Activated T-cell treated with anti-CD3 and anti-CD28 coated beads, Interleukin-2, amount 50 U/mL, for 1 hour (primary cell): ENCODE measurements around the gene TAOK1.
"Not testable (repeated sequence)": the region's sequence is repeated elsewhere in the genome, so short reads cannot be mapped to it uniquely, and the experiment has no call there.

Experiments
- DNase-seq: peaks from one replicate; pipeline ENCODE4 v3.0.0-alpha.2; 2020

Gene TAOK1

DNA sequence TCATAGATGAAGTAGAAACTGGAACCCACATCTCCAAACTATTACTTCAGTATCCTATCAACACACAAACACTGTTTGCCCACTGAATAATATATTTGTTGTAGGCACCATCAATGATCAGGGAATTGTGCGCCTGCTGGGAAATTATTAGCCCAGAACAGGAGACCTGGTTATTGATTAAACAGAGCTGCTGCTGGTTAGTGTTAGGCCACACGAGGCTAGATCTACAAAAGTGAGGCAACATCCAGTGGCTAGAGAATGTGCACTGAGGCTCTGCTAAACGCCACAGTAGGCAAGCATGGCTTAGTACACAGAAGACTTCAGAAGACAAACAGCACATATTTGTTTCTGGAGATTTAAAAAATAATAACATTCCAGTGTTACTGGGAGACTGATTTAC lies 165.7 kb downstream of the TAOK1 start:
- DNase-seq = no peak

DNA sequence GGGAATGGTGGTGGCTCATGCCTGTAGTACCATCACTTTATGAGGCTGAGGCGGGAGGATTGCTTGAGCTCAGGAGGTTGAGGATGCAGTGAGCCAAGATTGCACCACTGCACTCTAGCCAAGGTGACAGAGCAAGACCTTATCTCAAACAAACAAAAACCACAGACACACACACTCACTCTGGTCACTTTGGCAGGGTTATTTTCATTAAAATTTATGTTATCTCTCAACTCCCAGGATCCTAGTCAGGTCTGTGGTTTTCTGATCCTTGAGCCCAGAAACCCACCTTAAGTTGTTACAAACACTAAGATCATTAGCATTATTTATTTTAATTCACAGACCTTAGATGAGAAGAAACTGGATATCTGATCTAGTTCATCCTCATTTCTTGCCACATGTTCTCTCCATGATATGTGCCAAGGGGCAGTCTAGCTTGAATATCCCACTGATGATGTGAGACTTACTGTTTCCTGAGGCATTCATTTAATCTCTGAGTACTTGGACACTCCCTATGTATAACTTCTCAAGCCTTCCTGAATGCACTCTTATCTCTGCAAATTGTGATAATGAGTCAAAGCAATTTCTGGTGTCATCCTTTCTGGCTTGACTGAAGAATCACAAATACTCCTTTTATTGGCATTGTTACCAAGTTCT lies 167.0 kb downstream of the TAOK1 start:
- DNase-seq = no peak

DNA sequence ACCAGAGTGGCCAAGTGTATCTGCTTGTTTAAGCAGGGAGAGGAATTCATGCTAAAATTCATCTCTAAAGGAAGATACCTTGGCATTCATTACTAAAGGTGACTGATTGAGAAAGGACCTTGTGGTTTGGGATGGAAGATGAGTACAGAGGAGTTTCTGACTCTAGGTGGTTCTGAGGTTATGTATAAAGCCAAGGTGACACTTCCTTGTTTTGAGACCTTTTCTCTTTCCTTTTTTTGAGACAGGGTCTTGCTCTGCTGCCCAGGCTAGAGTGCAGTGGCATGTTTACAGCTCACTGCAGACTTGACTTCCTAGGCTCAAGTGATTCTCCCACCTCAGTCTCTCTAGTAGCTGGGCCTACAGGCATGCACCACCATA lies 167.6 kb downstream of the TAOK1 start:
- DNase-seq = no peak

DNA sequence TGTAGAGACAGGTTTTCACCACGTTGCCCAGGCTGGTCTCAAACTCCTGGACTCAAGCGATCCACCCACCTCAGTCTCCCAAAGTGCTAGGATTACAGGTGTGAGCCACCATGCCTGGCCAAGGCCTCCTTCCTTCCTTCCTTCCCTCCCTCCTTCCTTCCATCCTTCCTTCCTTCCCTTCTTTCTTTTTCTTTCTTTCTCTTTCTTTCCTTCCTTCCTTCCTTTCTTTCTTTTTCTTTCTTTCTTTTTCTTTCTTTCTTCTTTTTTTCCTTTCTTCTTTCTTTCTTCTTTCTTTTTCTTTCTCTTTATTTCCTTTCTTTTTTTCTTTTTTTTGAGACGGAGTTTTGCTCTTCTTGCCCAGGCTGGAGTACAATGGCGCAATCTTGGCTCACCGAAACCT lies 168.0 kb downstream of the TAOK1 start:
- not testable (repeated sequence) for DNase-seq

DNA sequence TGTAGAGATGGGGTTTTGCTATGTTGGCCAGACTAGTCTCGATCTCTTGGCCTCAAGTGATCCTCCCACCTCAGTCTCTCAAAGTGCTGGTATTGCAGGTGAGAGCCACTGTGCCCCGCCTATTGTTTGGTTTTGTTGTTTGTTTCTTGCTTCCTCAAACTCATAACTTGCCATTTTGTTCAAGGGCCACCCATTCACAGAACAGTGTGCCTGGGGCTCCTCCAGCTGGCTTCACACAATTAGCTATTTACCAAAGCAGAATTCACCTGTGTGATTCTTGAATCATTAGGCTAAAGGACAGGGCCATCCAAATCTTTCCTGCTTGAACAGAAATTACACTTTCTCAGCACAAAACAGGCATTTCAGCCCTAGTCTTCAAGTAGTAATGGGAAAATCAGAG lies 169.5 kb downstream of the TAOK1 start:
- DNase-seq = no peak

DNA sequence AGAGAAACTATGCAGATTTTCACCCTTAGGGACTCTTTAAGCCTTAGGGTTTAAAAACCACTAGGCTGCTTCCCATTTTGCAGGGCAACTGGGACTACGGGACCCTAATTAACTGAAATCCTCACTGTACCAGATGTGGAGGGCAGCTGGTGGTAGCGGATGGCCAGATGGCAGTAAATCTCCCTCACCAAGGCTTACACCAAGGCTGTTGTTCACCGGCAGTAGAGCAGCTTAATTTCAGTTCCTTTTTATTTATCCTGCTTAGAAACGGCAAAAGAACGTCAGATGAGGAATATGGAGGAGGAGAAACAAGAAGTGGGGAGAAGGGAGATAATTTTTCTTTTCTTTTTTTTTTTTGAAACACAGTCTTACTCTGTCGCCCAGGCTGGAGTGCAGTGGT lies 170.2 kb downstream of the TAOK1 start:
- DNase-seq = no peak

DNA sequence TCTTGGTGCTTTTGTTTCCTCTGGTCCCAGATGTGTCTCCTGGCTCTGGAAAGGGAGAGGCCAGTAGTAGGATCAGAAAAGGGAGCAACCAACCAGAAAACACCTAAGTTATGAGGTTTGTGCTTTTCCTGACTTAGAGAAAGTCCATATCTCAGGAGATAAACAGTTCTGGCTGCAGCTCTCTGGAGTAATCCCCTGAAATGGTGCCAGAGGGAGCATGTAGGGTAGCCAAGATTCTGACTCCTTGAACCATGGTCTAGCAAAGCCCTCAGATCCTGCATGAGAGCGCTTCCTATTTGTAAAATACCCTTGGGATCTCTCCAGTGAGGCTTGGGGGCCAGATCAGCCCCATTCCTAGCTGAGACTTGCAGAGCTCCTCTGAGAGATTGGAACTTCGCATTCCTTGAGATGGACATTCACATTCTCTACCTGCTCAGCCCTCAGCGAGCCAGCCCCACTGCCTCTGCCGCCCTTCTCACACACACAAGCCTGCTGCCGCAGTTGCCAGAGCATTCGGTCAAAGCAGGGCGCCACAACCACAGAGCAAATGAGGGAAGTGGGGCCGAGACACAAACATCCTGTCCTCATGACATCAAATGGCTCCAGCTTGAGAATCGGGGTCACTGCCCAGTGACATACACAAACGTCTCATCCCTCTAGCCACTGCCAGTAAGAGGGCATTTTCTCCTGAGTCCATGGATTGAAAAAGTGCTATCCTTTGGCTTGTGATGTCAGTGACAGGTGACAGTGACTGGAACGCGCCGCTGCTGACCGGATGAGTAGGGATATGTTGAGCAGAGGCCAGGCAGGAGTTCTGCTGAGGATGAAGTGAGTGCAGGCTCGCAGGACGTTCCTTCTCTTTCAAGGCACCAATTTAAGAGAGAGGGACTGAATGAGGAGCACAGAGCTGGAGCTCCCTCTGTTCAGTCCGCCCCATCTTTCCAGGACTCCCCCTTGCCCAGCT lies 171.7 kb downstream of the TAOK1 start:
- DNase-seq = no peak

DNA sequence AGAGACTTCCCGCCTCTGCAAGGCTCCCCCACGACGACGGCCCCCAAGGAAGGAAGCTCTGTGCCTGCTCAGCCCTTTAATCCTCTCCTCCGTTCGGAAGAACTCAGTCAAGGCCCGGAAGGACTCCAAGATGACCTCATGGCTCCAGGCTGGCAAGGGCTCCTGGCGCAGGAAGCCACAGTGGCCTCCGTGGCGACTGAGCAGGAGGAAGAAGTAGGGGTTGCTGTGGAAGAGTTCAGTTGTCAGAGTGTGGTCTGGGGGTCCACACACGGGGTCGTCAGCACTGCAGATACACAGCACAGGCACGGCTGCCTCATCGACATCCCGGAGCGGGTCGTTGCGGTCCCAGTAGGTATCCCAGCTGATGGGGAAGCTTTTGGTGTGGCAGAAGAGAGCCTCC lies 172.5 kb downstream of the TAOK1 start:
- DNase-seq = no peak

DNA sequence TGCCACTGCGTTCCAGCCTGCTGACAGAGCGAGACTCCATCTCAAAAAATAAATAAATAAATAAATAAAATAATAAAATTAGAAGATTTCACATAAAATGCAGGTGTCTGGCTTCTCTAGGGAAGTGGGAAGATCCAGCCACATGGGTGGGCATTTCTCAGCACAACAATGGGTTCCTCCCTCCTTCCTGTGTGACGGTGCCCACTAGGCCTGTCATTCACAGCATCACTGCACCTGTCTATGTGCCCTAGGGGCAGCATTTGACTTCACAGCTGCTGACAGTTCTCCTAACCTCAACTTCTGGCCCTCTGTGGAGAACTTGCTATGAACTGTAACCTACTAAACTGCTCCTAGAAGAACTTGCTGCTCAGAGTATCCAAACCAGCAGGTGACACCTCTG lies 173.7 kb downstream of the TAOK1 start:
- DNase-seq = no peak

DNA sequence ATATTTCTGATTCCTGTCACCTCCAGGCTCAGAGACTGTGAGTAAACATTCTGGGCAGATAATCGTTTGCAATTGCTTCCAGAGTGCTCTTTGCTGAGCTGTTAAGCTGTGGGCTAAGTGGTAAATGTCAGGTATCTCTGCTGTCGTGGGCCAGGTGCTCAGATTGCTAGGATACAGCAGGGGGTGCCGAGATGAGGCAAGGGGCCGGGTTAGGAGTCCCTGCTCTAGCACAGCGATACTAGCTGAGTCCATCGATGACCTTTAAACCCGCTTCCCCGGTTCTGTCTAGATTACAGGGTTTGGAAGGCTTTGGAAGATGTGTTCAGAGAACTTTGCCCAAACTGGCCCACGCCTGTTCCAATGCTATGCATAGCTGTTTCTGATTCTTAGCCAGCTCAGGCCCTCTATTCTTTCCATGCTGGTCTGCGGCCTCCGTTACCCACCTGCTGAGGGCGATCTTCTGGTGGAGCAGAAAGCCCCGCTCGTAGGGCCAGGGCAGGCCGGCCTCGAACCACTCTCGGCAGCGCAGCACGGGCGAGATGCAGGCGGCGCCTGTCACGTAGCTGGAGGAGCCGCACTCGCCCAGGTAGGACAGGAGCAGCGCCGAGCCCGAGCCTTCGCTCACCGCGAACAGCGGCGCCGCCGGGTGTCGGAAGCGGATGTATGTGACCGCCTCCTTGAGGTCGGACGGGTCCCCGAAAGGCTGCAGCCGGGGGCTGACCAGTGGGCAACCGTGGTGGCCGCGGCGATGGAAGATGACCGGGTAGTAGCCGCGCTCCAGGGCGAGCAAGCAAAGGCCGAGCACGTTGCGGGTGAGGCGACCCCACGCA lies 175.7 kb downstream of the TAOK1 start:
- peak; percentile 69 for DNase-seq

DNA sequence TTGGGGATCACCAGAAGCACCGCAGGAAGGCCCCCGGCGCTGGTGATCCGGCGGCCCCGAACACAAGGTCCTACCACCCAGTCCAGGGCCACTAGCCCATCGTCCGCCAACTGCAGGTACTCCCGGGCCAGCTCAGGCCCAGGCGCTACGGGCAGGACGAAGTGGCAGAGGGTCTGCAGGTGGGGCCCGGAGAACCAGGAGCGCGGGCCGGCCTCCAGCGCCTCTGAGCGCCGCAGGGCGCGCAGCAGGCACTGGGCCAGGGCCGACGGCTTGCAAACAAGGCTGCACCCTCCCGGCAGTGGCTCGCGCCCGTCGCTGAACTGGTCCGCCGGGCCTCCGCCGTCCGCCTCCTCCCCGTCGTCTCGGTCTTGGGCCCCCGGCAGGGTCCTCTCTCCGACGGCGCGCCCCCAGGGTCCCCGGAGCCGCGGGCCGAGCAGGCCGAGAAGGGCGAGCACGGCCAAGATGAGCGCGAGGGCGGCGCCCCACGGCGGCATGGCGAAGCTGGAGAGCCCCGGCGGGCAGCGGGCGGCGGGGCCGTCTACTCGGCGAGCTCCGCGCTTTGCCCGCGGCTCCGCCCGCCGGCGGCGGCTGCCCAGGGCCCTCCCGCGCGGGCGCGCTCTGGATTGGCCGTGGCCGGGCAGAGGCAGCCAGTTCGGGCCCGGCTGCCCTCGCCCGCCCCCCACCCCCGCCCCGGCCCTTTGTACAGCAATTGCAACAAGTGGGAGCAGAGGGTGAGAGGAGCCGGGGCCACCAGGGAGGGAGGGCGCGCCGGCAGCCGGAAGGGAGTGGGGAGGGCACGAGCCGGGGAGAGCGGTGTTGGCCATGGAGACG lies 176.5 kb downstream of the TAOK1 start, which contains the start of gene ABHD15:
ABHD15 (minus strand) TSS at position 565 of the 831 bp plus-strand sequence; CDS start at position 494, 71 bp downstream.
- DNase-seq = peak; percentile 76

DNA sequence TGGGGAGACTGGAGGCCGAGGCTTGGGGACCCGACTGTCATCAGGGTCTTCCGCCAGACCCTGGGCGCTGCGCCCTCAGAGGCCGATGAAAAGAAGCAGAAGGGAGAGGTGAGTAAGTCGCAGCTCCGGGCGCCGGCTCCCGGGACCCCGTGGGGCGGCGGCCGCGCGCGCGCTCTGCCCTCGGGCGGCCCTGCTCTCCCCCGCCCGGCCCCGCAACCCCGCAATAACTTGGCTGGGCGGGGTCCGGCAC lies 177.1 kb downstream of the TAOK1 start:
- no peak for DNase-seq

DNA sequence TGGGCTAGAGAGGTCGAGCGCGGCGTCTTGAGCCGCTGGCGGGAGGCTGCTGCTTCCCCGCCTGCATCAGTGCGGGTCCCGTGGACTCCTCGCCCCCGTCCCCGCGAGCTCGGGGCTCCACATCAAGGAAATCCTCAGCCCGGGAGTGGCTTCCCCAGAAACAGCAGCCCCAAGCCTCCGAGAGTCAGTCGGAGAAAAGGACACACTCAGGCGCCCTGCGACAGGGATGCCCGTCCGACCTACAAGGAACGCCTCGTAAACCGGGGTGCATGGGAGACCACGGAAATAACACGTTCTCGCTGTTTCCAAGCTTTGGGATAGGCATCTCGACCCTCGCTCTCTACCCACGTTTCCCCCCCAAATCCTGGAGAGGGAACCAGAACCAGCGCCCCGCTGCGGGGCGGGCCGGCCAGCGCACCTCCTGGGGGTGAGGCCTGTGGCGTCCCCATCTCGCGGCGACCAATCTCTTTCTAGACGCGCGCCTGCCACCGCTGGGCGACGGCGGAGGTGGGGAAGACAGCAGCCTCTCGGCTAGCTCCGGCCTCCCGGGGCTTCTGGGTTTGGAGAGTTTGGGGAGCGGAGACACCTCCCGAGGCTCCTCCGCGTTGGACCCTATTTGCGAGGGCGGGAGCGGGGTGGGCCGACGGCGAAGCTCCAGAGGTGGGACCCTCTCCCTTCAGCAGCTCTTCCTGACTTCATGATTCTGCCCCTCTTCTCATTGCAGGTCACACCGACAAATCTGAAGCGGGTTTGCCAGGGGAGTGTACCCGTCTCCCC lies 177.6 kb downstream of the TAOK1 start:
- peak; percentile 78 for DNase-seq

DNA sequence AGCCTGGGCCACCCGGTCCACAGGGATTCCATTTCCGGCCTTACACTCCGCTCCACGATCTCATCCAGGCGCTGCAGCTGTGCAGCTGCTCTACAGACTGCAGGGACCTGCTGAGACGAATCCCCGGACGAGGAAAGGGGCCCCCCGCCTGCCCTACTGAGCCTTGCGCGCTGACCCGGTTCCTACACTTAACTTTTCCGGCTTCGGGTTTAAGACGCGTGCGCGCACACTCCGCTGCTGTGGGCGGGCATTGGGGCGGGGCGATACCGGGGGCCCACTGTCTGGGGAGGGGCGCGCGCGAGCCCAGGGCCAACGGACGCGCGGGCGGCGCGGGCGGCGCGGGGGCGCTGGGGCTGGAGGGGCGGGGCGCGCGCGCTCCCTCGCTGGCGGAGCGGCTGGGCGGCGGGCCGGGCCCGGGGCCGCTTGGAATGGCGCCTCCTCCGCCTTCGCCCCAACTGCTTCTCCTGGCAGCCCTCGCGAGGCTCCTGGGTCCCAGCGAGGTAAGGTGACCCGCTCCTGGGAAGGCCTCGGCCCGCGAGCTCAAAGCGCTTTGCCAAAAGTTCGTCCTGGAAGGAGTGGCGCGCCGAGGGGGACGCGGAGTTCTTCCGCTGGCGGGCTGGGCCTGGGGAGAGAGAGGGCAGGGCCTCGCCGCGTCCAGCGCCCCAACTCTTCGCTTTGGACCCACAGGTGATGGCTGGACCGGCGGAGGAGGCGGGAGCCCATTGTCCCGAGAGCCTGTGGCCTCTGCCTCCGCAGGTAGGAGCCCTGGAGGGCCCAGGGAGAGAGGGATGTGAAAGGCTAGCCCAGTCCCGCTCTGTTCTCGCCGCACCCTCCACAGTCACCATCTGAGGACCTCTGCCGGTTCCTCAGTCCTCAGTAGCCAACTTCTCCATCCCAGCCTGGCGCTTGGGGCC lies 178.4 kb downstream of the TAOK1 start, which contains the start of gene TP53I13:
TP53I13 (plus strand) TSS at position 371 of the 914 bp plus-strand sequence; CDS start at position 429, 58 bp downstream.
- peak; percentile 90 for DNase-seq

DNA sequence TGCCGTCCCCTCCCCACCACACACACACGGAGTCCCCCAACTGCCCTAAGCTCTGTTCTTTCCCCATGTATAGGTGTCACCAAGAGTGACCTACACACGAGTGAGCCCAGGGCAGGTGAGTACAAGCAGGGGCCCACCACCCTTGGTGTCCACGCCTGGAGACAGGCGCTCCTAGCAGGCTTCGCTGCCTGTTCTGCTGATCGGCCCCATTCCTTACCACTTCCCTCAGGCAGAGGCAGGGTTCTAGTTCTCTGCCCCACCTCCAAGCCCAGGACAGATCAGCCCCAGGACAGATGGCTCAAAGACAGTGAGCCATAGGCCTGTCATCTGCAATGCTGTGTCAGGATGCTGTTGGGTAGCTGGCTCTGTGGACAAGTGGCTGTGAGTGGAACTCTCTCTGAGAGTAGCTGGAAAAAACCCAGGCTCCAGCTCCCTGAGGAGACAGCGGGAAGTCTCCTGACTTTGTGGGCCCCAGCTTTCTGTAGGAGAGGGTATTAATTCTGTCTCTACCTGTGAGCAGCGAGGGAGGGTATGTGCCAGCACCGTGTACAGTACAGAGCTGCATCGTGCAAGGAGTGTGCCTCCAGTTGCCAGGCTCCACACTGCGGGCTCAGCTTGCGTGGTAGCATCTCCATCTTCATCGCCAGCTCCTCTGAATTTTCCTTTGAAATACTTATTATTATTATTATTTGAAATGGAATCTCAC lies 179.2 kb downstream of the TAOK1 start:
- peak; percentile 28 for DNase-seq

DNA sequence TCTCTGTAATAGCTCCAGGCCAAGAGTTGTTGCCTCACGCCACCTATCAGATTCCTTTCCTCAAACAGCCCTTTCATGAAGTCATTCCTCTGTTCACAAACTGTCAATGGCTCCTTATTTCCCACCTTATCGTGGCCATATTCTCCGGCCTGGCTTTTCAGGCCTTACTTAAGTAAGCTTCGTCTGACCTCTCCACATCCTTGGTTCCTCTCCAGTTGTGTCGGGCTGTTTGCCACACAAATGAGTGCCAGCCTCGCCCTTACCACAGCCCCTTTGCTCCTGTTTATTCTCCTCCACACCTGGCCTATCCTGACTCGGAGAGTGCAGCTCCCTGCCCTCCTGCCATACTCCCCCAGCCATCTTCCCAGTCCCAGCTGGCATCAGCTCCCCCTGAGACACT lies 180.4 kb downstream of the TAOK1 start:
- no peak for DNase-seq

DNA sequence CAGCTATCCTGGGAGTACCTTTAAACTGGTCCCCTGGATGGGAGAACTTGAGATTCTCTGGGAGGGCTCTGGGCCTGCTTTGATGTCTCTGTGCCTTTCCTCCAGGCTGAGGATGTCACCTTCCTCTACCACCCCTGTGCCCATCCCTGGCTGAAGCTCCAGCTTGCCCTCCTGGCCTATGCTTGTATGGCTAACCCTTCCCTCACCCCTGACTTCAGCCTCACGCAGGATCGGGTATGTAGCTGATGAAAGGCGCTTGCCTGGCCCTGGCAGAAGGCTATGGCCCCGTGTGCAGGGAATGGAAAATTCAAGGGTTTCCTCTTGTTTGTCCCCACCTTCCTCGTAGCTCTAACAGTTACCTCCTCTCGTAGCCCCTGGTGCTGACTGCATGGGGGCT lies 181.3 kb downstream of the TAOK1 start:
- no peak for DNase-seq

DNA sequence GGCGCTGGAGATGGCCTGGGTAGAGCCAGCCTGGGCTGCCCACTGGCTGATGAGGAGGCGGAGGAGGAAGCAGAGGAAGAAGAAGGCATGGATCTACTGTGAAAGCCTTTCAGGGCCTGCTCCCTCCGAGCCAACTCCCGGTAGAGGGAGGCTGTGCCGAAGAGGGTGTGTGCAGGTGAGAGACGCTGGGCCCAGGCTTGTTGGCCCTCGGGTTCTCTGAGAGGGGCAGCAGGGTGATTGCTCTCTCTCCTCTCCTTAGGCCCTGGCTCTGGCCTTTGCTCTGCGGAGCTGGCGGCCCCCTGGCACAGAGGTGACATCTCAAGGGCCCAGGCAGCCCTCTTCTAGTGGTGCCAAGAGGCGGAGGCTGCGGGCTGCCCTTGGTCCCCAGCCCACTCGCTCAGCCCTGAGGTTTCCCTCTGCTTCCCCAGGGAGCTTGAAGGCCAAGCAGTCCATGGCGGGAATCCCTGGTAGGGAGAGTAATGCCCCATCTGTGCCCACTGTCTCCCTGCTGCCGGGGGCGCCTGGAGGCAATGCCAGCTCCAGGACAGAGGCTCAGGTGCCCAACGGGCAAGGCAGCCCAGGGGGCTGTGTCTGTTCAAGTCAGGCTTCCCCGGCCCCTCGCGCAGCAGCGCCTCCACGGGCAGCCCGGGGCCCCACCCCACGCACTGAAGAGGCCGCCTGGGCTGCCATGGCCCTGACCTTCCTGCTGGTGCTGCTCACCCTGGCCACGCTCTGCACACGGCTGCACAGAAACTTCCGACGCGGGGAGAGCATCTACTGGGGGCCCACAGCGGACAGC lies 181.9 kb downstream of the TAOK1 start:
- DNase-seq = peak; percentile 20
